ENCODE results near the gene CERS1.
"Not testable (repeated sequence)": the region's sequence is repeated elsewhere in the genome, so short reads cannot be mapped to it uniquely, and the experiment has no call there.

Gene CERS1

GRCh38 chr19:18919086-18919899 is 23.3 kb upstream of the CERS1 start, which contains the start of the genes COPE and DDX49:
TSS of gene COPE (minus strand) at chr19:18919387. CDS start at chr19:18919348, 39 bp downstream.
TSS of gene DDX49 (plus strand) at chr19:18919715. CDS start at chr19:18919742, 27 bp downstream.
- DNase-seq (ENCODE audit: low read depth in 2 of 2), result peak; percentile 92 to 93

GRCh38 chr19:18917593-18917992 is 21.6 kb upstream of the CERS1 start:
- not testable (repeated sequence) for DNase-seq (ENCODE audit: low read depth in 2 of 2)

- no peak for DNase-seq (ENCODE audit: low read depth in 2 of 2)
Observed at GRCh38 chr19:18915639-18916038, 19.7 kb upstream of the CERS1 start.

GRCh38 chr19:18913466-18913865 is 17.5 kb upstream of the CERS1 start:
- DNase-seq (ENCODE audit: low read depth in 2 of 2), result no peak

GRCh38 chr19:18912933-18913332 is 17.0 kb upstream of the CERS1 start:
- no peak for DNase-seq (ENCODE audit: low read depth in 2 of 2)

- DNase-seq (ENCODE audit: low read depth in 2 of 2), result no peak
Observed at GRCh38 chr19:18910801-18911436, 15.0 kb upstream of the CERS1 start.

- DNase-seq (ENCODE audit: low read depth in 2 of 2), result no peak
Observed at GRCh38 chr19:18910010-18910409, 14.1 kb upstream of the CERS1 start.

- no peak for DNase-seq (ENCODE audit: low read depth in 2 of 2)
Observed at GRCh38 chr19:18908917-18909619, 13.1 kb upstream of the CERS1 start.

- DNase-seq (ENCODE audit: low read depth in 2 of 2), result no peak
Observed at GRCh38 chr19:18906605-18907519, 10.9 kb upstream of the CERS1 start.

GRCh38 chr19:18905513-18906236 is 9.7 kb upstream of the CERS1 start:
- DNase-seq (ENCODE audit: low read depth in 2 of 2), result no peak

- no peak for DNase-seq (ENCODE audit: low read depth in 2 of 2)
Observed at GRCh38 chr19:18905058-18905456, 9.1 kb upstream of the CERS1 start.

- no peak for DNase-seq (ENCODE audit: low read depth in 2 of 2)
Observed at GRCh38 chr19:18904334-18905057, 8.5 kb upstream of the CERS1 start.

GRCh38 chr19:18903156-18904037 is 7.4 kb upstream of the CERS1 start:
- DNase-seq (ENCODE audit: low read depth in 2 of 2), result no peak

- DNase-seq (ENCODE audit: low read depth in 2 of 2), result not testable (repeated sequence)
Observed at GRCh38 chr19:18902519-18902918, 6.6 kb upstream of the CERS1 start.

- no peak for DNase-seq (ENCODE audit: low read depth in 2 of 2)
Observed at GRCh38 chr19:18901491-18901890, 5.5 kb upstream of the CERS1 start.

- no peak for DNase-seq (ENCODE audit: low read depth in 2 of 2)
Observed at GRCh38 chr19:18900700-18901481, 4.9 kb upstream of the CERS1 start.

- no peak for DNase-seq (ENCODE audit: low read depth in 2 of 2)
Observed at GRCh38 chr19:18899624-18900560, 3.9 kb upstream of the CERS1 start.
